Tibial artery (tissue), 4 donors: ENCODE measurements around the gene TREM2.

Source experiments
- DNase-seq, 2 donors: peaks; one replicate each; pipeline ENCODE4 v3.0.0-alpha.2; 2019
- H3K27ac ChIP-seq, 2 donors: fragments of 200-600 bp; sonication (generic) in 1 of 2; 1 replicate in 1 of 2; 2 replicates in 1 of 2; pipeline ENCODE4 v1.5.1; 2018 to 2019; ENCODE audit warnings: mild to moderate bottlenecking in 1 of 2
- H3K27me3 ChIP-seq, 2 donors: fragments of 200-600 bp; sonication (generic) in 1 of 2; one replicate each; pipeline versions ENCODE4 v1.5.1 to v1.6.0; 2016 to 2019
- H3K36me3 ChIP-seq, 3 donors: fragments of 200-600 bp; sonication (generic) in 2 of 3; one replicate each; pipeline ENCODE4 v1.5.1; 2016 to 2019; ENCODE audit warnings: mild to moderate bottlenecking in 2 of 3
- H3K4me1 ChIP-seq, 4 donors: fragments of 200-600 bp; sonication (generic) in 2 of 4; 1 replicate in 3 of 4; 2 replicates in 1 of 4; pipeline ENCODE4 v1.5.1; 2016 to 2019
- H3K4me3 ChIP-seq, 2 donors: fragments of 200-600 bp; sonication (generic) in 1 of 2; 1 replicate in 1 of 2; 2 replicates in 1 of 2; pipeline ENCODE4 v1.5.1; 2018 to 2019; ENCODE audit warnings: mild to moderate bottlenecking in 2 of 2
- H3K9me3 ChIP-seq, 3 donors: fragments of 200-600 bp; sonication (generic) in 1 of 3; one replicate each; pipeline ENCODE4 v1.5.1; 2016 to 2019
- intact Hi-C: fragments of 100-400 bp; cut with DNase I; formaldehyde crosslinking; loops from one replicate; pipeline ENCODE4 v1.15.0; 2023; ENCODE audit warnings: low total_unique reads
- TF ChIP-seq, protein P1 (sequence below), 2 experiments: fragments of 200-600 bp in 1 of 2; fragments of 450-650 bp in 1 of 2; IDR thresholded peaks; one replicate each; pipeline ENCODE4 v1.5.1; 2017 to 2019; ENCODE audit warnings: antibody characterized with exemption in 2 of 2, mild to moderate bottlenecking in 1 of 2, moderate library complexity in 1 of 2

The TREM2 gene

GRCh38 chr6:41162687-41163418 is at the start of gene TREM2:
Gene TREM2 (minus strand): TSS chr6:41163116. CDS start chr6:41163082, 34 bp downstream.
- DNase-seq: peak in 1 of 2 donors; percentile 22
- peaks cover 0 to 22% of the 10 kb centered on the region in 2 donors for H3K27me3 ChIP-seq
- H3K36me3 ChIP-seq: no peaks in the 10 kb centered on the region
- no peak within 1 kb of the TSS for H3K27ac ChIP-seq
- H3K4me3 ChIP-seq: no peak within 1 kb of the TSS
- H3K4me1 ChIP-seq: no peaks in the 10 kb centered on the region
- H3K9me3 ChIP-seq: no peaks in the 10 kb centered on the region
- TF ChIP-seq, protein P1, sequence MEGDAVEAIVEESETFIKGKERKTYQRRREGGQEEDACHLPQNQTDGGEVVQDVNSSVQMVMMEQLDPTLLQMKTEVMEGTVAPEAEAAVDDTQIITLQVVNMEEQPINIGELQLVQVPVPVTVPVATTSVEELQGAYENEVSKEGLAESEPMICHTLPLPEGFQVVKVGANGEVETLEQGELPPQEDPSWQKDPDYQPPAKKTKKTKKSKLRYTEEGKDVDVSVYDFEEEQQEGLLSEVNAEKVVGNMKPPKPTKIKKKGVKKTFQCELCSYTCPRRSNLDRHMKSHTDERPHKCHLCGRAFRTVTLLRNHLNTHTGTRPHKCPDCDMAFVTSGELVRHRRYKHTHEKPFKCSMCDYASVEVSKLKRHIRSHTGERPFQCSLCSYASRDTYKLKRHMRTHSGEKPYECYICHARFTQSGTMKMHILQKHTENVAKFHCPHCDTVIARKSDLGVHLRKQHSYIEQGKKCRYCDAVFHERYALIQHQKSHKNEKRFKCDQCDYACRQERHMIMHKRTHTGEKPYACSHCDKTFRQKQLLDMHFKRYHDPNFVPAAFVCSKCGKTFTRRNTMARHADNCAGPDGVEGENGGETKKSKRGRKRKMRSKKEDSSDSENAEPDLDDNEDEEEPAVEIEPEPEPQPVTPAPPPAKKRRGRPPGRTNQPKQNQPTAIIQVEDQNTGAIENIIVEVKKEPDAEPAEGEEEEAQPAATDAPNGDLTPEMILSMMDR (IDR thresholded peaks at IDR 0.05): no peak
- intact Hi-C loops: no loop called here

DNA sequence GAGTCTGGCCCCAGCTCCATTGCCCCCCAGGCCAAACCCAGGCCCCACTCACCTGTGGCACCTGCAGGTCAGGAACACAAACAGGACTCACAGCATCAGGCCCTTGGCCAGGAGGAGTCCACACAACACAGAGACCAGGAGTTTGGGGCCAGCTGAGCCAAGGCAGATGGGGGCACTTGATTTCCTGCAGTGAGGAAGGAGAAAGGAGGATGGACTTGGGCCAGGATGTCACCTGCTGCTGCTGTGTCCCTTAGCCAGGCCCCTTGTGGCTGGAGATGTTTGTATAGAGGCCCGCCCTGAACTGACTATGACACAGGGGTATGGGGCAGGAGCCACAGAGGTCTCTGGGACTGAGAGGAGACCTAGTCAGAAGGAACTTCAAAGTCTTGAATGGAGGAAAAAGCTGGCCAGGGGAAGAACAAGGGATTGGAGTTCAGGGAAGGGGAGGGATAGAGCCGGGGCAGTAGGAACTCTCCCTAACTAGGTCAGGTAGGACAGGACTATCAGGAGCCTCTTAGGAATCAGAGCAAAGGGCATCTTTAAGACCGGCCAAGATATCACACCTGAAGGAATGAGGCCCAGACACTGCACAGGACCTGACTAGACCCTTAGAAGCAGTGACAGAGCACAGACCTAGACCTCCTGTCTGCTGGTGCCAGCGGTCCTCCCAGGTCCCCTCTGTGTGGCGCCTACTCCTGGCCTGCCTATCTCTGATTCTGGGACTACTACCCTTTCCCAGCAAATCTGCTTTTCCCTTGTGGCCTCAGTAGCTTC is 46.8 kb upstream of the TREM2 start:
- H3K27me3 ChIP-seq: peaks cover 0 to 6% of the 10 kb centered on the region in 2 donors
- H3K4me3 ChIP-seq: no peak overlapping the region
- no peaks in the 10 kb centered on the region for H3K36me3 ChIP-seq
- no peak overlapping the region for H3K27ac ChIP-seq
- no peaks in the 10 kb centered on the region for H3K4me1 ChIP-seq
- intact Hi-C loops: no loop called here
- TF ChIP-seq, protein P1 (IDR thresholded peaks at IDR 0.05): no peak
- no peak for DNase-seq
- peaks cover 0 to 4% (median 0%) of the 10 kb centered on the region in 3 donors for H3K9me3 ChIP-seq

GRCh38 chr6:41208439-41209106 is 45.7 kb upstream of the TREM2 start:
- H3K9me3 ChIP-seq: no peaks in the 10 kb centered on the region
- H3K4me3 ChIP-seq: no peak overlapping the region
- intact Hi-C loops: no loop called here
- H3K27ac ChIP-seq: no peak overlapping the region
- H3K4me1 ChIP-seq: no peaks in the 10 kb centered on the region
- H3K27me3 ChIP-seq: peaks cover 0 to 6% of the 10 kb centered on the region in 2 donors
- TF ChIP-seq, protein P1 (IDR thresholded peaks at IDR 0.05): no peak
- no peaks in the 10 kb centered on the region for H3K36me3 ChIP-seq
- DNase-seq: no peak

DNA sequence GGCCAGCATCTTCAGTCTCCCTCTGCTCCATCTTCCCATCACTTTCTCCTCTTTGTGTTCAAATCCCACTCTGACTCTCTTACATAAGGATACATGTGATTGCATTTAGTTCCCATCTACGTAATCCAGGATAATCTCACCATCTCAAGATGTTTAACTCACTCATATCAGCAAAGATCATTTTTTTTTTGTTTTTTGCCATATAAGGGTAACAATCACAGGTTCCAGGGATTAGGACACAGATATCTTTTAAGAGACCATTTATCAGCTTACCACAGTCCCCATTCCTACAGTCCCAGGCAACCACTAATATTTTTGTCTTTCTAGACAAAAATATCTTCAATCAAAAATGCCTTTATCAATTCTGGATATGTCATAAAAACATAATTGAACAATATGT is 41.2 kb upstream of the TREM2 start:
- no peaks in the 10 kb centered on the region for H3K27me3 ChIP-seq
- H3K4me3 ChIP-seq: no peak overlapping the region
- TF ChIP-seq, protein P1 (IDR thresholded peaks at IDR 0.05): no peak
- intact Hi-C loops: no loop called here
- no peaks in the 10 kb centered on the region for H3K4me1 ChIP-seq
- no peaks in the 10 kb centered on the region for H3K36me3 ChIP-seq
- no peaks in the 10 kb centered on the region for H3K9me3 ChIP-seq
- no peak overlapping the region for H3K27ac ChIP-seq
- no peak for DNase-seq

DNA sequence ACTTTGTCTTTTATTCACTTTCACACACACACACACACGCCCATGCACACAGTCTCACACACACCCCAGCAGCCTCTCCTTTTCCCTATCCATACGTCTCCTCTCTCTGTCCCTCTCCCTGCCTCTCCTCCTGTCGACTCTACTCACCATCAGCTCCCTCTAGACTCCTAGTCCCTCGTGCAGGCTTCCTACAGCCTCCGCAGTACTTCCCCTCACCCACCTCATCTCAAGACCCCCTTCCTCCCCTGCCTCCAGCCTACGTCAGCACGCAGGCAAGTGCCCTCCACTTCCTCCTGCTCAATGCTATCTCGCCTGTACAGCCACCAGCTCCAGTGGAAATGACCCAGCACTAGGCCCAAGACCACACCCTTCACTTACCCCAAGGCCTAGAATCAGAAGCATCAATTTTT is 38.9 kb upstream of the TREM2 start:
- intact Hi-C loops: no loop called here
- Histone ChIP-seq H3K36me3 (no peaks in the 10 kb centered on the region), H3K9me3 (no peaks in the 10 kb centered on the region), H3K4me1 (no peaks in the 10 kb centered on the region), H3K27ac (no peak overlapping the region), H3K4me3 (no peak overlapping the region), H3K27me3 (no peaks in the 10 kb centered on the region)
- TF ChIP-seq, protein P1 (IDR thresholded peaks at IDR 0.05): no peak
- DNase-seq: no peak
